Measurements from ENCODE around the gene CPVL. TPM values are rescaled to one million over a fixed set of nuclear protein-coding genes. Genes with fewer than 3 reads are reported as not detected.

Gene CPVL
- total RNA-seq, 4 donors from 2014 or later: 8.0 to 28.5 (median 11.3) TPM

- Histone ChIP-seq H3K36me3 (no peaks in the 10 kb centered on the region), H3K9me3 (peaks cover 0 to 8% (median 3%) of the 10 kb centered on the region in 4 donors), H3K4me3 (no peak overlapping the region), H3K4me1 (no peaks in the 10 kb centered on the region), H3K27me3 (no peaks in the 10 kb centered on the region), H3K27ac (replicated peaks in 1 of 4) (no peak overlapping the region)
- DNase-seq (ENCODE audit: extremely low spot score): peak; percentile 14
- no peak for TF ChIP-seq CTCF (IDR thresholded peaks at IDR 0.05)
- 84% methylated on average over 2 of the region's 2 CpGs for WGBS
- intact Hi-C loops (cut with DNase I): no loop called here
These were observed 128.6 kb downstream of the CPVL start for GRCh38 chr7:29017713-29018112.

GRCh38 chr7:29014725-29015124 is 131.6 kb downstream of the CPVL start:
- no peaks in the 10 kb centered on the region for H3K27me3 ChIP-seq
- no peaks in the 10 kb centered on the region for H3K9me3 ChIP-seq
- no peak for TF ChIP-seq EP300 (IDR thresholded peaks at IDR 0.05)
- TF ChIP-seq POLR2A (IDR thresholded peaks at IDR 0.05; ENCODE audit: low read depth): no peak
- TF ChIP-seq POLR2AphosphoS5 (IDR thresholded peaks at IDR 0.05): no peak
- no peak for TF ChIP-seq CTCF (IDR thresholded peaks at IDR 0.05)
- 91% methylated on average over 3 of the region's 3 CpGs for WGBS
- H3K4me1 ChIP-seq: no peaks in the 10 kb centered on the region
- no peak overlapping the region for H3K4me3 ChIP-seq
- no peak overlapping the region for H3K27ac ChIP-seq (replicated peaks in 1 of 4)
- intact Hi-C loops (cut with DNase I): no loop called here
- H3K36me3 ChIP-seq: no peaks in the 10 kb centered on the region
- DNase-seq (ENCODE audit: extremely low spot score): peak; percentile 5

GRCh38 chr7:29013931-29014330 is 132.4 kb downstream of the CPVL start:
- Histone ChIP-seq H3K36me3 (no peaks in the 10 kb centered on the region), H3K4me3 (no peak overlapping the region), H3K9me3 (no peaks in the 10 kb centered on the region), H3K4me1 (no peaks in the 10 kb centered on the region), H3K27ac (replicated peaks in 1 of 4) (no peak overlapping the region), H3K27me3 (no peaks in the 10 kb centered on the region)
- DNase-seq (ENCODE audit: extremely low spot score): peak; percentile 91
- no peak for TF ChIP-seq POLR2AphosphoS5 (IDR thresholded peaks at IDR 0.05)
- WGBS: 87% methylated on average over 3 of the region's 3 CpGs
- intact Hi-C loops (cut with DNase I): no loop called here

GRCh38 chr7:29013082-29013695 is 133.1 kb downstream of the CPVL start:
- intact Hi-C loops (cut with DNase I): no loop called here
- H3K27me3 ChIP-seq: no peaks in the 10 kb centered on the region
- H3K4me1 ChIP-seq: no peaks in the 10 kb centered on the region
- DNase-seq (ENCODE audit: extremely low spot score): peak; percentile 64
- H3K9me3 ChIP-seq: no peaks in the 10 kb centered on the region
- H3K36me3 ChIP-seq: no peaks in the 10 kb centered on the region
- H3K4me3 ChIP-seq: no peak overlapping the region
- TF ChIP-seq EP300 (IDR thresholded peaks at IDR 0.05): no peak
- TF ChIP-seq POLR2A (IDR thresholded peaks at IDR 0.05; ENCODE audit: low read depth): no peak
- no peak for TF ChIP-seq CTCF (IDR thresholded peaks at IDR 0.05)
- TF ChIP-seq POLR2AphosphoS5 (IDR thresholded peaks at IDR 0.05): no peak
- 100% methylated on average over 1 of the region's 1 CpG for WGBS
- no peak overlapping the region for H3K27ac ChIP-seq (replicated peaks in 1 of 4)

- WGBS: 41% methylated on average over 1 of the region's 1 CpG
- intact Hi-C loops (cut with DNase I): no loop called here
- DNase-seq (ENCODE audit: extremely low spot score): peak; percentile 12
- Histone ChIP-seq H3K27me3 (no peaks in the 10 kb centered on the region), H3K9me3 (no peaks in the 10 kb centered on the region), H3K4me1 (no peaks in the 10 kb centered on the region), H3K36me3 (no peaks in the 10 kb centered on the region), H3K4me3 (no peak overlapping the region), H3K27ac (replicated peaks in 1 of 4) (no peak overlapping the region)
- TF ChIP-seq CTCF (IDR thresholded peaks at IDR 0.05) (no peak), POLR2AphosphoS5 (IDR thresholded peaks at IDR 0.05) (no peak), EP300 (IDR thresholded peaks at IDR 0.05) (no peak), POLR2A (IDR thresholded peaks at IDR 0.05; ENCODE audit: low read depth) (no peak)
These were observed 136.4 kb downstream of the CPVL start for GRCh38 chr7:29009947-29010346.
